Effector memory CD8-positive, alpha-beta T cell (primary cell): ENCODE data around the gene AKAP11.
A peak's percentile ranks its signal among the peaks of the same experiment; 100 is the strongest.

ENCODE experiments used
- ATAC-seq: fragments of 150-1000 bp; cut with Tn5 transposase; replicated peaks from 2 replicates; pipeline ENCODE4 v1.10.0; 2021; ENCODE audit warnings: mild to moderate bottlenecking, moderate library complexity
- DNase-seq, 3 experiments: peaks; one replicate each; pipeline ENCODE4 v3.0.0; 2021
- H3K27ac Mint-ChIP-seq, 2 donors: one replicate each; pipeline ENCODE4 v1.8.0; 2022; ENCODE audit warnings: mild to moderate bottlenecking in 2 of 2, mixed read lengths in 2 of 2, moderate library complexity in 2 of 2
- H3K27me3 Mint-ChIP-seq, 2 donors: one replicate each; pipeline ENCODE4 v1.8.0; 2022; ENCODE audit warnings: mixed read lengths in 2 of 2
- H3K36me3 Mint-ChIP-seq: one replicate; pipeline ENCODE4 v1.8.0; 2022; ENCODE audit warnings: mild to moderate bottlenecking, moderate library complexity, mixed read lengths; ENCODE audit not compliant: insufficient read depth
- H3K4me1 Mint-ChIP-seq, 2 donors: one replicate each; pipeline ENCODE4 v1.8.0; 2022; ENCODE audit warnings: low read depth in 2 of 2, mixed read lengths in 2 of 2
- H3K4me3 Mint-ChIP-seq, 2 donors: one replicate each; pipeline ENCODE4 v1.8.0; 2022; ENCODE audit warnings: mild to moderate bottlenecking in 2 of 2, mixed read lengths in 2 of 2, moderate library complexity in 2 of 2
- H3K9me3 Mint-ChIP-seq, 2 donors: one replicate each; pipeline ENCODE4 v1.8.0; 2022; ENCODE audit warnings: mixed read lengths in 2 of 2

The AKAP11 gene

DNA sequence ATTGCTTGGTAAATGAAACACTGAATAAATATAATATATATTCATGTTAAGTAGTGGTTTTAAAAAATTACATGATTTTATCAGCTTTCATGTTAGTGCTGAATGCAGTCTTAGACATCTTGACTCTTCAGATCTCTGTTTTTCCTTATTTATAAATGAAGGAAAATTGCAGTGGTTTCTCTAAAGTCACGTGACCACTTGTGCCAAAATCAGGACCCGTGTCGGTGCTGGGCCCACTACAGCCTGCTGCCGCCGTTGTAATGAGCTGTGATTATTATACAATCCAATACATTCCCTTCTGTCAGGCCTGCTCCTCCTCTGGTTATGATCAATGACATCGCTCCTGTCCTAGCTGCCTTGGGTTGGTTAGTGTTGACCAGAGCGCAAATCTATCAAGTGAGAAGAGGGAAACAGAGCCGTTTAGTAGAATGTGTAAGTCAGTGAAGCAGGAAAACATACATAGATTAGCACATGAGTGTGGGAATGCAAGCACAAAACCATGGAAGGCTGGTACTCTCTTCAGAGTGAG, 88.2 kb downstream of the AKAP11 start:
- Mint-ChIP-seq H3K27me3 (peaks cover 0 to 8% of the 10 kb centered on the region in 2 donors), H3K9me3 (no peaks in the 10 kb centered on the region), H3K36me3 (peaks cover 3% of the 10 kb centered on the region), H3K27ac (no peak overlapping the region), H3K4me1 (peaks cover 2 to 10% of the 10 kb centered on the region in 2 donors), H3K4me3 (no peak overlapping the region)
- no peak for DNase-seq
- ATAC-seq: no peak

DNA sequence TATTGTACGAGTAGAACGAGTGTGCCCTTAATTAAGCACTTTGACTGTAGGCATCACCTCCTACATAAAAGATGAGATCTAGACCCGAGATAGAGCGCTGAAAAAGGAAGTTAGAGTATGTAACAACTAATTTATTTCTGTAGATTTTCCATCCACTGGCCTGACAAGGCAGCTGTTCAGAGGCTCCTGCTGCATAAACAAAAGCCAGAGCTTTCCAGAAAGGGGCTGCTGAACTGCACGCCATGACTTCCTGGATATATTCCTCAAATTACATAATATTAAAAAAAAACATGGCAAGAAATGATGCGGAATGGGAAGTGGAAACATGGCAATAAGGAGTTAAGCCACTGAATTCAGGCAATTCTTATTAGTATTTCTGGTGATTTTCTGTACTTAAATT, 89.7 kb downstream of the AKAP11 start:
- Mint-ChIP-seq H3K27me3 (peaks cover 0 to 8% of the 10 kb centered on the region in 2 donors), H3K9me3 (no peaks in the 10 kb centered on the region), H3K4me3 (no peak overlapping the region), H3K27ac (no peak overlapping the region), H3K4me1 (no peaks in the 10 kb centered on the region), H3K36me3 (peaks cover 3% of the 10 kb centered on the region)
- DNase-seq (no peak), ATAC-seq (no peak)

DNA sequence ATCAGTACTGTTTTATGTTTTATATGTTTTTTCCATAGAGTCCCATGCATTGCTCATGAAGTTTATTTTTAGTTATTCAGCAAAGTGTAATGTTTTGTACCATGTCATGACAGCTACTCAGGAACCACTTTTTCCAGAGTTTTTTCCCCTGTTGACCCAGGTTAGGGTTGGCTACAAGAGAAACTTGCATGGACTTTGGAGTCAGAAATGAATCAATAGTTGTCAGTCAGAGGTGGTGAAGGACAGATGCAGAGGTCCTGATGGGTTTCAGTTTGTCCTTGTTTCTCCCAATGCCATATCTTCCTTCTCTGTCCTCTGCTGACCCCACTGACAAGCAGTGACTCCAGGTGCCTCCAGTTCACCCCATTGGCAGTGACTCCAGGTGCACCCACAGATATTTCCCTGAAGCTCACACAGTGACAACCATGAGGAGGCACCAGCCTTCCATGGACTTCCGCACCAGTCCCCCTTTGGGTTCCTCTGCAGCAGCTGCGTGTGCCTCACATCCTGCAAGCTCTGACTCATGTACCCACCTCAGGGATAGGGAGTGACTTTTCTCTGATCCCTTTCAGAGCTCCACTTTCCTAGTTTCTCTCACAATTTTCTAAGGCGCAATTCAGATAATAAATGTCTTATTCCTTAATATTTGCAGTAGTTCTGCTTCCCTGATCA, 92.1 kb downstream of the AKAP11 start:
- no peak overlapping the region for H3K27ac Mint-ChIP-seq
- no peaks in the 10 kb centered on the region for H3K9me3 Mint-ChIP-seq
- peaks cover 3% of the 10 kb centered on the region in 2 donors for H3K4me1 Mint-ChIP-seq
- ATAC-seq: no peak
- DNase-seq: no peak
- H3K4me3 Mint-ChIP-seq: no peak overlapping the region
- H3K27me3 Mint-ChIP-seq: peaks cover 0 to 8% of the 10 kb centered on the region in 2 donors
- peaks cover 3% of the 10 kb centered on the region for H3K36me3 Mint-ChIP-seq

DNA sequence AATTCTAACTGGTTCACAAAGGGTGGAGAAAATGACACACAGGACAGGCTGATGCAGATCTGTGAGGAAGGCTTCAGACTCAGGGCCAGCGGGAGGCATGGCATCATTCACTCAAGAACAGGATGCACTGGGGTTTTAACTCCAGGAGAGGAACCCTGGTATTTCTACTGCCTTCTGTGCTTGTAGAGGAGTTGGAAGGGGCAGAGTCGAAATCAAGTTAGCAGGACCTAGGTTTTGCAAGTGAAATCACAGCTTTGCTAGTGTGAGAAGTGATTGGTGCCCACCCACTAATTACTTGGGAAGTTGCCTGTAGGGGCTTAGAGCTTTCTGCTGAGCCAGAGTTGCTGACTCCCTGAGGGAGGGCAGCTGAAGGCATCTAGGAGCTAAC, 92.7 kb downstream of the AKAP11 start:
- no peaks in the 10 kb centered on the region for H3K9me3 Mint-ChIP-seq
- no peak overlapping the region for H3K27ac Mint-ChIP-seq
- H3K4me1 Mint-ChIP-seq: peaks cover 7 to 9% of the 10 kb centered on the region in 2 donors
- peaks cover 0 to 8% of the 10 kb centered on the region in 2 donors for H3K27me3 Mint-ChIP-seq
- DNase-seq: no peak
- H3K36me3 Mint-ChIP-seq: peaks cover 3% of the 10 kb centered on the region
- ATAC-seq: no peak
- no peak overlapping the region for H3K4me3 Mint-ChIP-seq

DNA sequence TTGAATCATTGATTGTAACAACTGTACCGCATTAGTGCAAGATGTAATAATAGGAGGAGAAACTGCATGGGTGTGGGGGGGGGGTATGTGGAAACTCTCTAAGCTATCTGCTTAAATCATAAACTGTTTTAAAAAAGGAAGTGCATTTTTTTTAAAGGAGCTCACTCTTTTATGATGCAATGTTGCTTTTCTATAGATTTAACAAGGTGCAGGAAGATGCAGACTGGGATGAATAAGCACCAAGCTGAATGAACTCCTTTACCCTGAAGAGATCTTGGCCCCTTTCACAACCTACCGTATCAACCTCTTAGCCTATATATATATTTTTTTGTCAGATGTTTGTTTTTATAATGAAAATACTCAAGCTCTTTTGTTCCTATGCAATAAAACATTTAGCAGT, 95.9 kb downstream of the AKAP11 start:
- Mint-ChIP-seq H3K27ac (no peak overlapping the region), H3K36me3 (peaks cover 3% of the 10 kb centered on the region), H3K27me3 (peaks cover 0 to 8% of the 10 kb centered on the region in 2 donors), H3K4me3 (no peak overlapping the region), H3K4me1 (peaks cover 7 to 12% of the 10 kb centered on the region in 2 donors), H3K9me3 (no peaks in the 10 kb centered on the region)
- no peak for DNase-seq
- no peak for ATAC-seq

DNA sequence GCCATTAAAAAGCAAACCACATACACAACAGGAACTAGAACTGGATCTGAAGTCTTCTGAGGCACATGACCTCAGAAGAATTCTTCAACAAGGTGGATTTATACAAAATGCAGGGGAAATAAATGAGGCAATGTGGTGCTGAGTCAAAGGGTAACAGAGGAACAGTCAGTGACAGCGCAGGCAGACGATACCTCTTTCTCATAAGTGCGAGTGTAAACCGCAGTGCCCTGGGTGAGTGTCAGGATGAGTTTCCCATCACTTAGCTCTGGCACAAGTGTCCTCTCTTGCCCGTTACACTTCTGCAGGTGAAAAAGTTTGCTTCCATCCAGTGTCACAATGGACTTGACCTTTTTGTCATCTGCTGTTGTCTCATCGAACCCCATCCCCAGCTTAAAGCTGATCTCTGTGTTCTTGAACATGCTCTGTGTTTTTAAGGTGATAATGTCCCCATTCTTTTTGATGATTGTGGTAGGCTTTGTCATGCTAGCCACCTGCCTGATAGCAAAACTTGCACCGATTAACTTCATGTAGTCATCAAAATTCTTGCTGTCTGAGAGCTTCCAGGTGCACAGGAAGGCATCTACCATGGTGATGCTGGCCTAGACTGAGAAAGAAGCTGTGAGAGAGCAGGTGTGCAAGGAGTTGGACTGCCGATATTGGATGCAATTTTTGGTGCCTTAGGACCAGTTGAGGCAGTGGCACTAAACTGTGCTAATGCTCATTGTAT, 97.3 kb downstream of the AKAP11 start:
- H3K27ac Mint-ChIP-seq: peak overlapping the region; percentile 12 to 59
- ATAC-seq (peak; percentile 59), DNase-seq (no peak)
- H3K36me3 Mint-ChIP-seq: no peaks in the 10 kb centered on the region
- no peaks in the 10 kb centered on the region for H3K9me3 Mint-ChIP-seq
- peaks cover 0 to 4% of the 10 kb centered on the region in 2 donors for H3K27me3 Mint-ChIP-seq
- H3K4me1 Mint-ChIP-seq: peaks cover 7 to 12% of the 10 kb centered on the region in 2 donors
- H3K4me3 Mint-ChIP-seq: no peak overlapping the region

DNA sequence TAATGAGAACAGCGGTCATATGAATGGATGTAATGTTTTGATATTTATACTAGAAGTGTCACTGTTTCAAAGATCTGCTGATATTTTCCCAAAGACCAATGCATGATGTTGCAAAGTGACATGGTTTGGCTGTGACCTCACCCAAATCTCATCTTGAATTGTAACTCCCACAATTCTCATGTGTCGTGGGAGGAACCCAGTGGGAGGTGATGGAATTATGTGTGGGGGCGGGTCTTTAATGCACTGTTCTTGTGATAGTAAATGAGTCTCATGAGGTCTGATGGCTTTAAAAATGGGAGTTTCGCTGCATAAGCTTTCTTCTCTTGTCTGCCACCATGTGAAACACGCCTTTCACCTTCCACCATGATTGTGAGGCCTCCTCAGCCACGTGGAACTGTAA, 98.3 kb downstream of the AKAP11 start:
- Mint-ChIP-seq H3K36me3 (no peaks in the 10 kb centered on the region), H3K4me3 (no peak overlapping the region), H3K9me3 (no peaks in the 10 kb centered on the region), H3K4me1 (peaks cover 7 to 12% of the 10 kb centered on the region in 2 donors), H3K27ac (no peak overlapping the region), H3K27me3 (no peaks in the 10 kb centered on the region)
- no peak for DNase-seq
- no peak for ATAC-seq
